Gastroesophageal sphincter (tissue), 4 donors: Measurements from ENCODE around the gene MAOA. TPM values are rescaled to one million over a fixed set of nuclear protein-coding genes. Genes with fewer than 3 reads are reported as not detected.
A peak's percentile ranks its signal among the peaks of the same experiment; 100 is the strongest.
"Not testable (repeated sequence)": the region's sequence is repeated elsewhere in the genome, so short reads cannot be mapped to it uniquely, and the experiment has no call there.

ENCODE experiments used
- ATAC-seq: fragments of 150-250 bp; one replicate; pipeline ENCODE4 v1.9.1; 2016; ENCODE audit warnings: mild to moderate bottlenecking, moderate library complexity
- H3K27ac ChIP-seq, 4 donors: fragments of 200-600 bp; sonication (generic) in 3 of 4; 1 replicate in 3 of 4; 2 replicates in 1 of 4; pipeline ENCODE4 v1.5.1; 2016 to 2019
- H3K27me3 ChIP-seq: fragments of 200-600 bp; sonication (generic); one replicate; pipeline ENCODE4 v1.5.1; 2019
- H3K36me3 ChIP-seq, 2 donors: fragments of 200-600 bp; sonication (generic); one replicate each; pipeline ENCODE4 v1.5.1; 2019; ENCODE audit warnings: control low read depth in 1 of 2
- H3K4me1 ChIP-seq, 3 donors: fragments of 200-600 bp; sonication (generic); 1 replicate in 2 of 3; 2 replicates in 1 of 3; pipeline ENCODE4 v1.5.1; 2016 to 2019; ENCODE audit warnings: control low read depth in 2 of 3
- H3K4me3 ChIP-seq, 2 donors: fragments of 200-600 bp; sonication (generic); one replicate each; pipeline ENCODE4 v1.5.1; 2019; ENCODE audit warnings: mild to moderate bottlenecking in 1 of 2, moderate library complexity in 1 of 2
- H3K9me3 ChIP-seq, 3 donors: fragments of 200-600 bp; sonication (generic); one replicate each; pipeline ENCODE4 v1.5.1; 2017 to 2019; ENCODE audit warnings: control low read depth in 2 of 3
- CTCF ChIP-seq, 4 experiments: fragments of 200-600 bp in 2 of 4; fragments of 450-650 bp in 2 of 4; sonication (generic) in 1 of 4; IDR thresholded peaks; one replicate each; pipeline ENCODE4 v1.5.1; 2017 to 2019; ENCODE audit warnings: antibody characterized with exemption in 4 of 4, mild to moderate bottlenecking in 2 of 4, moderate library complexity in 2 of 4
- EP300 ChIP-seq: sonication (generic); formaldehyde crosslinking; IDR thresholded peaks from one replicate; pipeline ENCODE4 v1.6.1; 2017; ENCODE audit warnings: antibody characterized with exemption, mild to moderate bottlenecking
- POLR2A ChIP-seq, 2 donors: fragments of 450-650 bp; IDR thresholded peaks; one replicate each; pipeline ENCODE4 v1.6.1; 2017; ENCODE audit warnings: antibody characterized with exemption in 2 of 2, mild to moderate bottlenecking in 2 of 2, moderate library complexity in 1 of 2
- POLR2AphosphoS5 ChIP-seq: sonication (generic); formaldehyde crosslinking; IDR thresholded peaks from one replicate; pipeline ENCODE4 v1.6.1; 2017; ENCODE audit warnings: antibody characterized with exemption
- WGBS, 2 donors: methylation state at CpG; one replicate each; pipeline ENCODE4 v1.1.5; 2018; ENCODE audit warnings: low coverage in 1 of 2; 5-methylcytosine and 5-hydroxymethylcytosine counted together
- total RNA-seq, 4 donors: library from RNA; depleted of rRNA; stranded (reverse); fragments of >200 nt; gene quantifications; one replicate each; pipeline ENCODE4 v1.1.0, GENCODE V29; 2016

The MAOA gene
- 100 to 1,000 TPM; 306 to 750 (median 329) TPM for total RNA-seq

DNA sequence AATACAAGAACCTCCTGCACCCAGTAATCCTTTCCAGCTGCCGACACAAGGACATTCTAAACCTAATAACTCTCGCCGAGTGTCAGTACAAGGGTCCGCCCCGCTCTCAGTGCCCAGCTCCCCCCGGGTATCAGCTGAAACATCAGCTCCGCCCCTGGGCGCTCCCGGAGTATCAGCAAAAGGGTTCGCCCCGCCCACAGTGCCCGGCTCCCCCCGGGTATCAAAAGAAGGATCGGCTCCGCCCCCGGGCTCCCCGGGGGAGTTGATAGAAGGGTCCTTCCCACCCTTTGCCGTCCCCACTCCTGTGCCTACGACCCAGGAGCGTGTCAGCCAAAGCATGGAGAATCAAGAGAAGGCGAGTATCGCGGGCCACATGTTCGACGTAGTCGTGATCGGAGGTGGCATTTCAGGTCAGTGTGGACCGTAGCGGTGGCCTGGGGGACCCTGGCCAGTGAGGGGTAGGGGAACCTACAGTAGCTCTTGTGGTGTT lies at the start of gene MAOA:
TSS of gene MAOA (plus strand) at position 295 of the 490 bp plus-strand sequence. CDS start at position 338, 43 bp downstream.
- Histone ChIP-seq H3K27me3 (no peaks in the 10 kb centered on the region), H3K36me3 (no peaks in the 10 kb centered on the region), H3K9me3 (no peaks in the 10 kb centered on the region), H3K4me3 (peak within 1 kb of the TSS; percentile 48 to 78), H3K27ac (peak within 1 kb of the TSS; percentile 81 to 96 (median 90)), H3K4me1 (no peaks in the 10 kb centered on the region)
- no CpG with 5 or more reads among the region's 29 CpGs for WGBS, 2 donors
- ATAC-seq, result peak; percentile 61
- TF ChIP-seq POLR2A (IDR thresholded peaks at IDR 0.05) (peak; percentile 46 to 47), EP300 (no peak), POLR2AphosphoS5 (peak; percentile 74)

DNA sequence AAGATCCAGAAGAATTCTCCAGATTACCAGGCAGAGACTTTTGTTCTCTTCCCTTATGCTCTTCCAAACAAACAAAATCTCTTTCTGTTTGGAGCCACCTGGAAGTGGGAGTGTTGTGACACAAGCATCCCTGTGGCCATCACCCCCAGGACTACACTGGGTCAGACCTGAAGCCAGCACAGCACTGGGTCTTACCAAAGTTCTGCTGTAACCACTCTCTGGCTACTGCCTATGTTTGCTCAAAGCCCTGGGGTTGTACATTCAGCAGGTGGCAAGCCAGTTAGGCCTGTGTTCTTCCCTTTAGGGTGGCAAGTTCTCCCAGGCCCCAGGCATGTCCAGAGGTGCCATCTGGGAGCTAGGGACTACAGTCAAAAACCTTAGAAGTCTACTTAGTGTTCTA lies 43.7 kb upstream of the MAOA start:
- no peak overlapping the region for H3K4me3 ChIP-seq
- H3K27me3 ChIP-seq, result no peaks in the 10 kb centered on the region
- H3K27ac ChIP-seq, result no peak overlapping the region
- no peak for TF ChIP-seq POLR2A (IDR thresholded peaks at IDR 0.05)
- no peak for TF ChIP-seq CTCF (IDR thresholded peaks at IDR 0.05)
- TF ChIP-seq EP300, result no peak
- no peaks in the 10 kb centered on the region for H3K9me3 ChIP-seq
- H3K4me1 ChIP-seq, result peaks cover 0 to 3% (median 0%) of the 10 kb centered on the region in 3 donors
- no peaks in the 10 kb centered on the region for H3K36me3 ChIP-seq
- no peak for ATAC-seq

DNA sequence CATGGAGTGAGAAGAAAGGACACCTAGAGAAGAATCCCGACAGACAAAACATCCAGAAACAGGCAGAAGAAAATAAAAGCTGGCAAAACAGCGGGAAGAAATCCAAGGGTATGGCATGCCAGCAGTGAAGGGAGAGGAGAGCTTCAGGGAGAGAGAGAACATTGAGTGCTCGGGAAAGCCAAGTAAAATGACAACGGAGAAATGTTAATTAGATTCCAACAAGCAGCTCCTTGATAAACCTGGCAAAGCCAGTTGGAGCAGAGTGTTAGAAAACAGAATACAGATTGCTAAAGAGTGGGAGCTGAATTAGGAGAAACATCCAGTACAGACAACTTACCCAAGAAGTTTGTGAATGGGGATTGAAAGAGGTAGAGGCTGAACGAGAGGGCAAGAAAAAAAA lies 40.4 kb upstream of the MAOA start:
- Histone ChIP-seq H3K9me3 (no peaks in the 10 kb centered on the region), H3K4me1 (peaks cover 0 to 7% (median 3%) of the 10 kb centered on the region in 3 donors), H3K36me3 (no peaks in the 10 kb centered on the region), H3K27ac (peak overlapping the region; percentile 58 to 69 (median 63)), H3K4me3 (no peak overlapping the region), H3K27me3 (no peaks in the 10 kb centered on the region)
- ATAC-seq, result peak; percentile 78
- 29 to 38% methylated on average over 4 to 5 of the region's 5 CpGs for WGBS, 2 donors
- TF ChIP-seq CTCF (IDR thresholded peaks at IDR 0.05) (no peak), POLR2A (IDR thresholded peaks at IDR 0.05) (no peak), POLR2AphosphoS5 (no peak), EP300 (no peak)

GRCh38 chrX:43618366-43619205 lies 37.5 kb upstream of the MAOA start:
- no peak overlapping the region for H3K27ac ChIP-seq
- ATAC-seq, result no peak
- WGBS, 2 donors, result 64 to 91% methylated on average over 1 to 2 of the region's 3 CpGs
- H3K9me3 ChIP-seq, result no peaks in the 10 kb centered on the region
- TF ChIP-seq EP300, result no peak
- TF ChIP-seq POLR2AphosphoS5, result no peak
- TF ChIP-seq CTCF (IDR thresholded peaks at IDR 0.05), result no peak
- TF ChIP-seq POLR2A (IDR thresholded peaks at IDR 0.05), result no peak
- peaks cover 0 to 7% (median 3%) of the 10 kb centered on the region in 3 donors for H3K4me1 ChIP-seq
- H3K27me3 ChIP-seq, result no peaks in the 10 kb centered on the region
- no peaks in the 10 kb centered on the region for H3K36me3 ChIP-seq
- H3K4me3 ChIP-seq, result no peak overlapping the region

DNA sequence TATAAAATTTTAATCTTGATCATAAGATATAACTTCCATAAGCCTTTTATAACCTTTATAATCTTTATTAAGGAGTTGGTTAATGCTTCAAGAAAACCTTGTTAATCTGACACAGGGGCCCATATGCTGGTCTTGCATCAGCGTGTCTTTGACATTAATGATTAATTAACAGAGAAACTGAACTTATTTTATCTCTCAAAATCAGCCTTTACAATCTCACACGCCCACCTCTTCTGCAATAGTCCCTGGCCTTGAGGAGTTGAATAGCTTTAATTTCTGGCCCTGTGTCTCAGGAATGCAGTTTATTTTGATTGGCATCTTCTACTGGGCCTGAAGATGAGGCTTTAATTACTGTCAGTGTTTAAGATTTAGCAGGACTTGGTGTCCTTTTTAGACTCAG lies 36.2 kb upstream of the MAOA start:
- 52 to 88% methylated on average over 1 to 2 of the region's 2 CpGs for WGBS, 2 donors
- ATAC-seq, H3K36me3 ChIP-seq, H3K4me1 ChIP-seq, H3K4me3 ChIP-seq, H3K27me3 ChIP-seq, H3K27ac ChIP-seq, H3K9me3 ChIP-seq: not testable (repeated sequence)

DNA sequence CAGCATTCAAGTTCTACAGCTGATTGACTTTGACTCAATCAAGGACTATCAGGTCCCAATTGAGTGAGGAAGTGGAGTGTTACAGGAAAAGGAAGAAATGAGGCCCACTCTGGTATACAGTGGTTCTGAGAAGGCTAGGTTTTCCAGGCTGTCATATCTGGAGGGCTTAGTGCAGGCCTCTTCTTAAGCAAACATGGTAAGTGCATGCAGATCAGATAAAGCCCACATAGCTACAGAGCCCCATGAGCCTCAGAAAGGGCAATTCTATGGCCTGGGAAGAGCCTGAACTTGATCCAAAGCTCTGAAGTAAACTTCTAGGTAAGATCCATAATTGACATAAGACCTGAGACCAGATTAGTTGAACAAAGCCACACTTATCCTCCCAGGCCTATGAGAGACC lies 29.0 kb upstream of the MAOA start:
- Histone ChIP-seq H3K4me1 (no peaks in the 10 kb centered on the region), H3K27ac (no peak overlapping the region), H3K36me3 (no peaks in the 10 kb centered on the region), H3K4me3 (no peak overlapping the region), H3K27me3 (no peaks in the 10 kb centered on the region), H3K9me3 (no peaks in the 10 kb centered on the region)
- no peak for ATAC-seq
- no peak for TF ChIP-seq EP300
- no peak for TF ChIP-seq CTCF (IDR thresholded peaks at IDR 0.05)
- TF ChIP-seq POLR2AphosphoS5, result no peak
- no peak for TF ChIP-seq POLR2A (IDR thresholded peaks at IDR 0.05)
